ENCODE data around the gene ZBTB16.
A peak's percentile ranks its signal among the peaks of the same experiment; 100 is the strongest.

The ZBTB16 gene

GRCh38 chr11:114258696-114259095, 199.2 kb downstream of the ZBTB16 start:
- peaks cover 2% of the 10 kb centered on the region for H3K27me3 ChIP-seq (ENCODE audit: insufficient read depth, poor library complexity, severe bottlenecking)
- no peak overlapping the region for H3K4me3 ChIP-seq (replicated peaks; ENCODE audit: insufficient read depth, low read length)
- TF ChIP-seq POLR2AphosphoS5 (IDR thresholded peaks at IDR 0.05; ENCODE audit: low read depth) (no peak; the same call in none of the 2 replicates), SPI1 (IDR thresholded peaks at IDR 0.05; ENCODE audit: borderline replicate concordance, low read depth) (peak; percentile 57; the same call in 1 of the 2 replicates)
- H3K27ac ChIP-seq (replicated peaks) = peak overlapping the region; percentile 44
- DNase-seq (ENCODE audit: low read depth in 1 of 2, low spot score in 1 of 2) = peak in 1 of 2 experiments; percentile 62

DNA sequence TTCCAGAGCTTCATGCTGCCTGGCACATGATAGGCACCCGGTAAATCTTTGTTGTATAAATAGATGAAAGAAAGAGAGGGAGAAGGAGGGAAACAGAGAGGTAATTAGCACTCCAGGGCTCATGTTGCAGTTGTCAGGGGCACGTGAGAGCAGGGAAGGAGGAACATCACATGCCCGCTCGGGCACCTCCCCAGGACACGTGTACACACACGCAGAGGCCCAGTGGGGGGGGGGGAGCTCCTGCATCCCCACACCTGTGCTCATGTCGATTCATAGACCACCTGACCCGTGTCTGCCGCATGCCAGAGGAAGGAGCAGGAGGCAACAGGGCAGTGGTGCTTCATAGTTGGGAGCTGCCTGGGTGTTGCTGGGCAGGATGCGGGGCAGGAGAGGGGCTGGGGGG, 199.6 kb downstream of the ZBTB16 start:
- H3K27ac ChIP-seq (replicated peaks) = peak overlapping the region; percentile 44
- peak in 1 of 2 experiments; percentile 17 for DNase-seq (ENCODE audit: low read depth in 1 of 2, low spot score in 1 of 2)
- H3K27me3 ChIP-seq (ENCODE audit: insufficient read depth, poor library complexity, severe bottlenecking) = peaks cover 2% of the 10 kb centered on the region
- TF ChIP-seq GABPA (IDR thresholded peaks at IDR 0.05; ENCODE audit: low read depth) (no peak), SPI1 (IDR thresholded peaks at IDR 0.05; ENCODE audit: borderline replicate concordance, low read depth) (no peak), POLR2AphosphoS5 (IDR thresholded peaks at IDR 0.05; ENCODE audit: low read depth) (no peak), REST (IDR thresholded peaks at IDR 0.05; ENCODE audit: insufficient replicate concordance, low read depth) (no peak)
- TF ChIP-seq, protein P1, sequence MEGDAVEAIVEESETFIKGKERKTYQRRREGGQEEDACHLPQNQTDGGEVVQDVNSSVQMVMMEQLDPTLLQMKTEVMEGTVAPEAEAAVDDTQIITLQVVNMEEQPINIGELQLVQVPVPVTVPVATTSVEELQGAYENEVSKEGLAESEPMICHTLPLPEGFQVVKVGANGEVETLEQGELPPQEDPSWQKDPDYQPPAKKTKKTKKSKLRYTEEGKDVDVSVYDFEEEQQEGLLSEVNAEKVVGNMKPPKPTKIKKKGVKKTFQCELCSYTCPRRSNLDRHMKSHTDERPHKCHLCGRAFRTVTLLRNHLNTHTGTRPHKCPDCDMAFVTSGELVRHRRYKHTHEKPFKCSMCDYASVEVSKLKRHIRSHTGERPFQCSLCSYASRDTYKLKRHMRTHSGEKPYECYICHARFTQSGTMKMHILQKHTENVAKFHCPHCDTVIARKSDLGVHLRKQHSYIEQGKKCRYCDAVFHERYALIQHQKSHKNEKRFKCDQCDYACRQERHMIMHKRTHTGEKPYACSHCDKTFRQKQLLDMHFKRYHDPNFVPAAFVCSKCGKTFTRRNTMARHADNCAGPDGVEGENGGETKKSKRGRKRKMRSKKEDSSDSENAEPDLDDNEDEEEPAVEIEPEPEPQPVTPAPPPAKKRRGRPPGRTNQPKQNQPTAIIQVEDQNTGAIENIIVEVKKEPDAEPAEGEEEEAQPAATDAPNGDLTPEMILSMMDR (IDR thresholded peaks at IDR 0.05; ENCODE audit: insufficient read depth, low read length) = no peak
- no peak overlapping the region for H3K4me3 ChIP-seq (replicated peaks; ENCODE audit: insufficient read depth, low read length)

DNA sequence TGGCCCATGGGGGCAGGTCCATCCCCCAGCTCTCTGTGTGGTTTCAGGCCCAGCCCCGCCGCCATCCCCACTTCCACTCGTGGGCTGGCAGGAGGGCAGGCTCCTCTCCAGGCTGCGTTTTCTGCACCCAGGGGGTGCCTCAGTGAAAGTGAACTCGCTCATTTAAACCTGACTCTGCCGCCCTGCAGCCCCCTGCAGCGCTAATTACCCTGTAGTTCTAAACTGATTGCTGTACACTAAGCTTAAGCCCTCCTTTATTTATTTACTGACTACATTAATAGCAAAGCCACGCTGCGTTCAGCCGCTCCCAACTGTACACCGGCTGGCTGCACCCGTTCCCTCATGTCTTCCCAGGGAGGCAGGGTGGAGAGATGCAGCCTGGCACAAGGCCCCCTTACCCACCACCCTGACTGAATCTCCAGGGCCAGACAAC, 200.1 kb downstream of the ZBTB16 start:
- no peak overlapping the region for H3K4me3 ChIP-seq (replicated peaks; ENCODE audit: insufficient read depth, low read length)
- DNase-seq (ENCODE audit: low read depth in 1 of 2, low spot score in 1 of 2) = no peak
- H3K27ac ChIP-seq (replicated peaks) = no peak overlapping the region
- peaks cover 2% of the 10 kb centered on the region for H3K27me3 ChIP-seq (ENCODE audit: insufficient read depth, poor library complexity, severe bottlenecking)
- TF ChIP-seq, protein P1 (IDR thresholded peaks at IDR 0.05; ENCODE audit: insufficient read depth, low read length) = no peak
- TF ChIP-seq GABPA (IDR thresholded peaks at IDR 0.05; ENCODE audit: low read depth) (no peak), REST (IDR thresholded peaks at IDR 0.05; ENCODE audit: insufficient replicate concordance, low read depth) (no peak), POLR2AphosphoS5 (IDR thresholded peaks at IDR 0.05; ENCODE audit: low read depth) (no peak), SPI1 (IDR thresholded peaks at IDR 0.05; ENCODE audit: borderline replicate concordance, low read depth) (no peak)

DNA sequence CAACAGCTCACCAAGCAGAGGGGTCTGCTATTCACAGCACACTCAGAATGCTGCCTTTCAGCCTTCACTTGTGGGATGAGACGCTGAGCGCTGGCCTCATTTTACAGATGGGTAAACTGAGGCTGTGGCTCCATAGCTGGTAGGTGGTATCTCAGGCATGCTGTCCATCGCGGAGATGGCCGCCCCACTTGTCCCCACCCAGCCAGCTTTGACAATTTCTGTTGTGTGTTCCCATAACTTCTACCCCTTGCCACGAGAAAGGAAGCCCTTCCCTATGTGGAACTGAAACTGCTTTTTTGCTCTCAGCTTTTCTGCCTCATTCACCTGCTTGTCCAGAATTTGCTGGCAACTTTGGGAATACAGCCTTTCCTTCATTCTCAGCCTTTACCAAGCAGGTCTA, 200.6 kb downstream of the ZBTB16 start:
- H3K4me3 ChIP-seq (replicated peaks; ENCODE audit: insufficient read depth, low read length) = no peak overlapping the region

More for the DNA sequence above, 200.6 kb downstream of the ZBTB16 start:
- no peak overlapping the region for H3K27ac ChIP-seq (replicated peaks)
- TF ChIP-seq POLR2AphosphoS5 (IDR thresholded peaks at IDR 0.05; ENCODE audit: low read depth) (no peak), SPI1 (IDR thresholded peaks at IDR 0.05; ENCODE audit: borderline replicate concordance, low read depth) (no peak), REST (IDR thresholded peaks at IDR 0.05; ENCODE audit: insufficient replicate concordance, low read depth) (no peak), GABPA (IDR thresholded peaks at IDR 0.05; ENCODE audit: low read depth) (no peak)
- TF ChIP-seq, protein P1 (IDR thresholded peaks at IDR 0.05; ENCODE audit: insufficient read depth, low read length) = no peak
- no peak for DNase-seq (ENCODE audit: low read depth in 1 of 2, low spot score in 1 of 2)
- H3K27me3 ChIP-seq (ENCODE audit: insufficient read depth, poor library complexity, severe bottlenecking) = peaks cover 2% of the 10 kb centered on the region

Measured in HL-60 (cell line).